ENCODE data around the gene MYH10.

MYH10 gene

GRCh38 chr17:8563024-8563776 lies 67.3 kb downstream of the MYH10 start:
- peaks cover 2% of the 10 kb centered on the region for H3K79me1 ChIP-seq (ENCODE audit: low read depth, low read length)
- H3K9me3 ChIP-seq (replicated peaks in 1 of 2; ENCODE audit: control insufficient read depth in 2 of 2, insufficient read depth in 1 of 2, low read depth in 1 of 2, low read length in 2 of 2) = peaks cover 0 to 2% of the 10 kb centered on the region in 2 donors
- no peak overlapping the region for H3K18ac ChIP-seq (ENCODE audit: low read length)
- H2AFZ ChIP-seq (ENCODE audit: low read length) = no peak overlapping the region
- H3K36me3 ChIP-seq (replicated peaks in 1 of 2; ENCODE audit: control insufficient read depth in 2 of 2, insufficient read depth in 2 of 2, low read length in 2 of 2) = peaks cover 27 to 100% of the 10 kb centered on the region in 2 donors
- no peak overlapping the region for H2BK120ac ChIP-seq (ENCODE audit: low read depth, low read length)
- no peak overlapping the region for H2BK5ac ChIP-seq (ENCODE audit: low read length)
- H3K4me2 ChIP-seq (ENCODE audit: insufficient read depth, low read length, poor library complexity, severe bottlenecking) = no peak overlapping the region
- DNase-seq (ENCODE audit: low spot score) = no peak
- no peak overlapping the region for H3K4ac ChIP-seq (ENCODE audit: low read length)
- WGBS, 2 donors (ENCODE audit: extremely low coverage in 2 of 2, insufficient read length in 2 of 2, insufficient replicate concordance in 1 of 2) = no CpG with 5 or more reads among the region's 5 CpGs
- H3K9ac ChIP-seq (ENCODE audit: low read depth, low read length, poor library complexity) = no peak overlapping the region
- no peak overlapping the region for H3K4me3 ChIP-seq (ENCODE audit: low read length in 2 of 2)
- H4K91ac ChIP-seq (ENCODE audit: low read depth, low read length, poor library complexity) = no peak overlapping the region
- no peak overlapping the region for H4K8ac ChIP-seq (ENCODE audit: low read depth, low read length)
- H3K23ac ChIP-seq (ENCODE audit: low read depth, low read length, poor library complexity) = no peak overlapping the region
- no peaks in the 10 kb centered on the region for H3K4me1 ChIP-seq (ENCODE audit: control insufficient read depth in 2 of 2, insufficient read depth in 1 of 2, low read depth in 1 of 2, low read length in 2 of 2)
- H3K27ac ChIP-seq (replicated peaks; ENCODE audit: low read length) = no peak overlapping the region
- H3K27me3 ChIP-seq (ENCODE audit: control insufficient read depth in 3 of 3, insufficient read depth in 3 of 3, low read depth in 1 of 3, low read length in 3 of 3) = no peaks in the 10 kb centered on the region
- no peak overlapping the region for H2BK15ac ChIP-seq (ENCODE audit: low read length)
- no peak overlapping the region for H2AK5ac ChIP-seq (ENCODE audit: low read depth, low read length)
- no peak overlapping the region for H3K14ac ChIP-seq (ENCODE audit: low read length)
- no peak overlapping the region for H2BK12ac ChIP-seq (ENCODE audit: low read length)

GRCh38 chr17:8558144-8558543 lies 72.4 kb downstream of the MYH10 start:
- no peak overlapping the region for H4K91ac ChIP-seq (ENCODE audit: low read depth, low read length, poor library complexity)
- no peaks in the 10 kb centered on the region for H3K27me3 ChIP-seq (ENCODE audit: control insufficient read depth in 3 of 3, insufficient read depth in 3 of 3, low read depth in 1 of 3, low read length in 3 of 3)
- H2AFZ ChIP-seq (ENCODE audit: low read length) = no peak overlapping the region
- H3K9me3 ChIP-seq (replicated peaks in 1 of 2; ENCODE audit: control insufficient read depth in 2 of 2, insufficient read depth in 1 of 2, low read depth in 1 of 2, low read length in 2 of 2) = no peaks in the 10 kb centered on the region
- no peak overlapping the region for H3K27ac ChIP-seq (replicated peaks; ENCODE audit: low read length)
- H3K23ac ChIP-seq (ENCODE audit: low read depth, low read length, poor library complexity) = no peak overlapping the region
- peaks cover 4% of the 10 kb centered on the region for H3K79me1 ChIP-seq (ENCODE audit: low read depth, low read length)
- H3K4me2 ChIP-seq (ENCODE audit: insufficient read depth, low read length, poor library complexity, severe bottlenecking) = no peak overlapping the region
- peaks cover 13 to 97% of the 10 kb centered on the region in 2 donors for H3K36me3 ChIP-seq (replicated peaks in 1 of 2; ENCODE audit: control insufficient read depth in 2 of 2, insufficient read depth in 2 of 2, low read length in 2 of 2)
- no peak overlapping the region for H2BK15ac ChIP-seq (ENCODE audit: low read length)
- no peak overlapping the region for H2BK5ac ChIP-seq (ENCODE audit: low read length)
- DNase-seq (ENCODE audit: low spot score) = no peak
- H3K4me1 ChIP-seq (ENCODE audit: control insufficient read depth in 2 of 2, insufficient read depth in 1 of 2, low read depth in 1 of 2, low read length in 2 of 2) = no peaks in the 10 kb centered on the region
- WGBS, 2 donors (ENCODE audit: extremely low coverage in 2 of 2, insufficient read length in 2 of 2, insufficient replicate concordance in 1 of 2) = no CpG with 5 or more reads among the region's 1 CpG
- H3K14ac ChIP-seq (ENCODE audit: low read length) = no peak overlapping the region
- no peak overlapping the region for H4K8ac ChIP-seq (ENCODE audit: low read depth, low read length)
- no peak overlapping the region for H3K18ac ChIP-seq (ENCODE audit: low read length)
- H3K9ac ChIP-seq (ENCODE audit: low read depth, low read length, poor library complexity) = no peak overlapping the region
- H2AK5ac ChIP-seq (ENCODE audit: low read depth, low read length) = no peak overlapping the region
- no peak overlapping the region for H2BK12ac ChIP-seq (ENCODE audit: low read length)
- H3K4me3 ChIP-seq (ENCODE audit: low read length in 2 of 2) = no peak overlapping the region
- no peak overlapping the region for H2BK120ac ChIP-seq (ENCODE audit: low read depth, low read length)
- no peak overlapping the region for H3K4ac ChIP-seq (ENCODE audit: low read length)

GRCh38 chr17:8557176-8557806 lies 73.2 kb downstream of the MYH10 start:
- WGBS, 2 donors (ENCODE audit: extremely low coverage in 2 of 2, insufficient read length in 2 of 2, insufficient replicate concordance in 1 of 2) = no CpG with 5 or more reads among the region's 5 CpGs
- H2BK12ac ChIP-seq (ENCODE audit: low read length) = no peak overlapping the region
- H3K9ac ChIP-seq (ENCODE audit: low read depth, low read length, poor library complexity) = no peak overlapping the region
- no peak overlapping the region for H3K18ac ChIP-seq (ENCODE audit: low read length)
- H3K36me3 ChIP-seq (replicated peaks in 1 of 2; ENCODE audit: control insufficient read depth in 2 of 2, insufficient read depth in 2 of 2, low read length in 2 of 2) = peaks cover 17 to 97% of the 10 kb centered on the region in 2 donors
- no peak overlapping the region for H3K4me2 ChIP-seq (ENCODE audit: insufficient read depth, low read length, poor library complexity, severe bottlenecking)
- H3K27me3 ChIP-seq (ENCODE audit: control insufficient read depth in 3 of 3, insufficient read depth in 3 of 3, low read depth in 1 of 3, low read length in 3 of 3) = no peaks in the 10 kb centered on the region
- H3K4me3 ChIP-seq (ENCODE audit: low read length in 2 of 2) = no peak overlapping the region
- H3K79me1 ChIP-seq (ENCODE audit: low read depth, low read length) = peaks cover 4% of the 10 kb centered on the region
- no peak overlapping the region for H2BK120ac ChIP-seq (ENCODE audit: low read depth, low read length)
- no peak overlapping the region for H2BK5ac ChIP-seq (ENCODE audit: low read length)
- H2AK5ac ChIP-seq (ENCODE audit: low read depth, low read length) = no peak overlapping the region
- no peak for DNase-seq (ENCODE audit: low spot score)
- H3K23ac ChIP-seq (ENCODE audit: low read depth, low read length, poor library complexity) = no peak overlapping the region
- H3K4me1 ChIP-seq (ENCODE audit: control insufficient read depth in 2 of 2, insufficient read depth in 1 of 2, low read depth in 1 of 2, low read length in 2 of 2) = no peaks in the 10 kb centered on the region
- H3K27ac ChIP-seq (replicated peaks; ENCODE audit: low read length) = no peak overlapping the region
- H3K9me3 ChIP-seq (replicated peaks in 1 of 2; ENCODE audit: control insufficient read depth in 2 of 2, insufficient read depth in 1 of 2, low read depth in 1 of 2, low read length in 2 of 2) = peaks cover 3 to 5% of the 10 kb centered on the region in 2 donors
- no peak overlapping the region for H3K4ac ChIP-seq (ENCODE audit: low read length)
- H4K91ac ChIP-seq (ENCODE audit: low read depth, low read length, poor library complexity) = no peak overlapping the region
- no peak overlapping the region for H3K14ac ChIP-seq (ENCODE audit: low read length)
- H2AFZ ChIP-seq (ENCODE audit: low read length) = no peak overlapping the region
- H4K8ac ChIP-seq (ENCODE audit: low read depth, low read length) = no peak overlapping the region
- H2BK15ac ChIP-seq (ENCODE audit: low read length) = no peak overlapping the region

DNA sequence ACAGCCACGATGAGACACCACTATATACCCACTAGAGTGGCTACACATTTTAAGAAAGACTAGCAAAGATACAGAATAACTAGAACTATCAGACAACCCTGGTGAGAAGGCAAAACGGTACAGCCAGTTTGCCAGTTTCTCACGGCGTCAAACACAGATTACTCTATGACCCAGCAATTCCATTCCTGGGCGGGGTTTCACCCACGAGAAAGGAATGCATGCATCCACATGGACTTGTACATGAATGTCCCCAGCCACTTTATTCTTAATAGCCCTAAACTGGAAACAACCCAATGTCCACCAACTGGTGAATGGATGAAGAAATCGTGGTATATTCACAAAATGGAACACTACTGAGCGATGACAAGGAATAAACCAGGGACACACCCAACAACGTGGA lies 74.5 kb downstream of the MYH10 start:
- no CpG with 5 or more reads among the region's 9 CpGs for WGBS, 2 donors (ENCODE audit: extremely low coverage in 2 of 2, insufficient read length in 2 of 2, insufficient replicate concordance in 1 of 2)
- H2BK15ac ChIP-seq (ENCODE audit: low read length) = no peak overlapping the region
- H2BK12ac ChIP-seq (ENCODE audit: low read length) = no peak overlapping the region
- no peak overlapping the region for H3K4me2 ChIP-seq (ENCODE audit: insufficient read depth, low read length, poor library complexity, severe bottlenecking)
- DNase-seq (ENCODE audit: low spot score) = no peak
- H3K18ac ChIP-seq (ENCODE audit: low read length) = no peak overlapping the region
- peaks cover 2% of the 10 kb centered on the region for H3K79me1 ChIP-seq (ENCODE audit: low read depth, low read length)
- H3K4me1 ChIP-seq (ENCODE audit: control insufficient read depth in 2 of 2, insufficient read depth in 1 of 2, low read depth in 1 of 2, low read length in 2 of 2) = no peaks in the 10 kb centered on the region
- H2BK5ac ChIP-seq (ENCODE audit: low read length) = no peak overlapping the region
- no peak overlapping the region for H2AK5ac ChIP-seq (ENCODE audit: low read depth, low read length)
- no peak overlapping the region for H3K23ac ChIP-seq (ENCODE audit: low read depth, low read length, poor library complexity)
- peaks cover 18 to 97% of the 10 kb centered on the region in 2 donors for H3K36me3 ChIP-seq (replicated peaks in 1 of 2; ENCODE audit: control insufficient read depth in 2 of 2, insufficient read depth in 2 of 2, low read length in 2 of 2)
- no peak overlapping the region for H4K91ac ChIP-seq (ENCODE audit: low read depth, low read length, poor library complexity)
- H4K8ac ChIP-seq (ENCODE audit: low read depth, low read length) = no peak overlapping the region
- H3K27me3 ChIP-seq (ENCODE audit: control insufficient read depth in 3 of 3, insufficient read depth in 3 of 3, low read depth in 1 of 3, low read length in 3 of 3) = no peaks in the 10 kb centered on the region
- no peak overlapping the region for H3K9ac ChIP-seq (ENCODE audit: low read depth, low read length, poor library complexity)
- no peak overlapping the region for H3K4me3 ChIP-seq (ENCODE audit: low read length in 2 of 2)
- no peak overlapping the region for H3K4ac ChIP-seq (ENCODE audit: low read length)
- H3K14ac ChIP-seq (ENCODE audit: low read length) = no peak overlapping the region
- no peak overlapping the region for H3K27ac ChIP-seq (replicated peaks; ENCODE audit: low read length)
- H2AFZ ChIP-seq (ENCODE audit: low read length) = no peak overlapping the region
- H2BK120ac ChIP-seq (ENCODE audit: low read depth, low read length) = no peak overlapping the region
- peaks cover 3 to 5% of the 10 kb centered on the region in 2 donors for H3K9me3 ChIP-seq (replicated peaks in 1 of 2; ENCODE audit: control insufficient read depth in 2 of 2, insufficient read depth in 1 of 2, low read depth in 1 of 2, low read length in 2 of 2)
